ENCODE measurements around the gene HSD17B12. TPM values are rescaled to one million over a fixed set of nuclear protein-coding genes. Genes with fewer than 3 reads are reported as not detected.

Gene HSD17B12
- total RNA-seq, 1 donor, result 148 TPM

DNA sequence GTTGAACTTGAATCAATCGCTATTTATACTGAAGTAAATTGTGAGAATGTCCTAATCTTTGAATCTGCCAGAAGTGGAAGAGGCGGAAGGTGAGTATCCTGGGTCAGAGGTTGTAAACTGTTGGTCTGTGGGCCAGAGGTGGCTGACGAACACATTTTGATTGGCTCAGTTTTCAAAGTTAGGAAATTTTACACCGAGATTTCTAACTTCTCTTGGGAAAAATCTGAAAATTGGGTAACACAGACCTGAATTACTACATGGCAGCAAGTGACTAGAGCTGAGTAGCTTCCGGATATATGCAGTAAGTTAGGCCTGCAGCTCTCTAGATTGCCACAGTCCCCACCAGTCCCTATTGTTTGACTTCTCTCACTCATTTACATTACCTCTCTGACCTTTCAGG lies 143.3 kb downstream of the HSD17B12 start:
- TF ChIP-seq, protein P1, sequence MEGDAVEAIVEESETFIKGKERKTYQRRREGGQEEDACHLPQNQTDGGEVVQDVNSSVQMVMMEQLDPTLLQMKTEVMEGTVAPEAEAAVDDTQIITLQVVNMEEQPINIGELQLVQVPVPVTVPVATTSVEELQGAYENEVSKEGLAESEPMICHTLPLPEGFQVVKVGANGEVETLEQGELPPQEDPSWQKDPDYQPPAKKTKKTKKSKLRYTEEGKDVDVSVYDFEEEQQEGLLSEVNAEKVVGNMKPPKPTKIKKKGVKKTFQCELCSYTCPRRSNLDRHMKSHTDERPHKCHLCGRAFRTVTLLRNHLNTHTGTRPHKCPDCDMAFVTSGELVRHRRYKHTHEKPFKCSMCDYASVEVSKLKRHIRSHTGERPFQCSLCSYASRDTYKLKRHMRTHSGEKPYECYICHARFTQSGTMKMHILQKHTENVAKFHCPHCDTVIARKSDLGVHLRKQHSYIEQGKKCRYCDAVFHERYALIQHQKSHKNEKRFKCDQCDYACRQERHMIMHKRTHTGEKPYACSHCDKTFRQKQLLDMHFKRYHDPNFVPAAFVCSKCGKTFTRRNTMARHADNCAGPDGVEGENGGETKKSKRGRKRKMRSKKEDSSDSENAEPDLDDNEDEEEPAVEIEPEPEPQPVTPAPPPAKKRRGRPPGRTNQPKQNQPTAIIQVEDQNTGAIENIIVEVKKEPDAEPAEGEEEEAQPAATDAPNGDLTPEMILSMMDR (IDR thresholded peaks at IDR 0.05; ENCODE audit: insufficient read depth, low read depth, low read length), result no peak
- no peak overlapping the region for H3K4me3 ChIP-seq (ENCODE audit: low read depth, low read length)
- no peak for DNase-seq (ENCODE audit: low read depth)

DNA sequence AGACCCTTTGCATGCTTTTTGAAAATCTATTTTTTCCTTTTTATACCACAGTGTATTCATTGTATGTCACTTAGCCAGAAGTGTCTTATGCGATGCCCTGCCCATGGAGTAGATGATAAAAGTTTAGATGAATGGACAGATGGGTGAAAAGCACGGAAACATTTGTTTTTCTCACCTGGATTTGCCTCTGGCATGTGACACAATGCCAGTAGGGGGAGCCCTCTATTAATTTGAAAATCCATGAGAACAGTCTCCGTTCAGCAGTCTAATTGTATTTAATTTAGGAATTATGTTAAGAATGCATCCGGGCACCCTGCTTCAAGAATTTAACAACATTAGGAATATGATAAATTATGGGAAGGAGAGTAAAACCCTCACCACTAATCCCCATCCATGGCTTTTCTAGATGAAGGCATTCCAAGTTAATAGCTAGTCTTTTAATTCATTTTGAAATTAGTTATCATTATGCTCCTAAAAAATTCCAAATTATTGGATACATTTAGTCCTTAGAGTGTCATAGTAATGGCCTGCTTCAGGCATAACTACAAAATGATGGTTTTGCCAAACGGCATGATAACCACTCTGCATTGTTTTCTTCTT lies 144.8 kb downstream of the HSD17B12 start:
- H3K4me3 ChIP-seq (ENCODE audit: low read depth, low read length), result no peak overlapping the region
- TF ChIP-seq, protein P1 (IDR thresholded peaks at IDR 0.05; ENCODE audit: insufficient read depth, low read depth, low read length), result peak; percentile 73
- DNase-seq (ENCODE audit: low read depth), result peak; percentile 52

GRCh38 chr11:43830928-43831440 lies 150.4 kb downstream of the HSD17B12 start:
- TF ChIP-seq, protein P1 (IDR thresholded peaks at IDR 0.05; ENCODE audit: insufficient read depth, low read depth, low read length), result no peak
- no peak overlapping the region for H3K4me3 ChIP-seq (ENCODE audit: low read depth, low read length)
- peak; percentile 98 for DNase-seq (ENCODE audit: low read depth)

- TF ChIP-seq, protein P1 (IDR thresholded peaks at IDR 0.05; ENCODE audit: insufficient read depth, low read depth, low read length), result no peak
- DNase-seq (ENCODE audit: low read depth), result no peak
- H3K4me3 ChIP-seq (ENCODE audit: low read depth, low read length), result no peak overlapping the region
These were observed 152.0 kb downstream of the HSD17B12 start for GRCh38 chr11:43832536-43832935.

DNA sequence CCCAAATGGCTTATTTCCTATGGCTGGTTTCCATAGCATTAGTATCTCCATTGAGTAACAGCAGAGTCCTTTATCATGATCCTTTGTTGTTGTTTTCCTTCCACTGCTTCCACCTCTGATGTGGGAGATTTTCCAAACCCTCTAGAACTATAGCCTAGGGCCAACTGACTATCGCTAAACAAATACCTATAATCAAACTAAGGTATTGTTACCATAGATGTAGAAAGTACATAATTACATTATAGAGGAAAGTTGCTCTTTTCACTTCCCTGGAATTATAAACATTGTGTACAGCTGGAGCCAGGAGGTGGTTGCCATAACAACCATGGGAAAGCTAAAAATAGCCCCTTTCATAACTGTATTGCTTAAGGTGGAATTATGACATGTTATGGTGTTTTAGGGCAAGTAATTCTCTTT lies 153.1 kb downstream of the HSD17B12 start:
- DNase-seq (ENCODE audit: low read depth), result peak; percentile 93

DNA sequence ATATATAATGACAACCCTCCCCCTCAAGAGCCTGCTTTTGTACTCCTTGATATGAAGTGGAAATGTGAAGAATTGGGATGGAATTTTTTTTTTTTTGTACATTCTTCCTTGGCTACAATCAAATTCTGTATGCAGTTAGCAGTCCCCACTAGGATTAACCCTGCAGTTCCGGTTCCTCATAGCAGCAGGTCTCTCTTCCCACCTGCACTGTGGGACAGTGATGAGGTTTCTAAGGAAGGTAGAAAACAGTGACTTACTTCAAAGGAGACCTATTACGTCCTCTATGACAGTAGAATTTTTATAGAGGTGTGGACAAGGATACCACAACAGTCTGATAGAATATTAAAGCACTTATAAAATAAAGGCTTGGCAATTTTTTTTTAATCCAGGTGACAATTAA lies 153.7 kb downstream of the HSD17B12 start:
- no peak for DNase-seq (ENCODE audit: low read depth)
- H3K4me3 ChIP-seq (ENCODE audit: low read depth, low read length), result no peak overlapping the region
- TF ChIP-seq, protein P1 (IDR thresholded peaks at IDR 0.05; ENCODE audit: insufficient read depth, low read depth, low read length), result no peak

More for the DNA sequence above, 153.1 kb downstream of the HSD17B12 start:
- TF ChIP-seq, protein P1 (IDR thresholded peaks at IDR 0.05; ENCODE audit: insufficient read depth, low read depth, low read length), result no peak
- no peak overlapping the region for H3K4me3 ChIP-seq (ENCODE audit: low read depth, low read length)

GRCh38 chr11:43835104-43835503 lies 154.6 kb downstream of the HSD17B12 start:
- TF ChIP-seq, protein P1 (IDR thresholded peaks at IDR 0.05; ENCODE audit: insufficient read depth, low read depth, low read length), result no peak
- peak; percentile 52 for DNase-seq (ENCODE audit: low read depth)

More at GRCh38 chr11:43835104-43835503, 154.6 kb downstream of the HSD17B12 start:
- no peak overlapping the region for H3K4me3 ChIP-seq (ENCODE audit: low read depth, low read length)
